Measurements from ENCODE around the gene COMMD1.
A peak's percentile ranks its signal among the peaks of the same experiment; 100 is the strongest.
"Not testable (repeated sequence)": the region's sequence is repeated elsewhere in the genome, so short reads cannot be mapped to it uniquely, and the experiment has no call there.

COMMD1 gene

DNA sequence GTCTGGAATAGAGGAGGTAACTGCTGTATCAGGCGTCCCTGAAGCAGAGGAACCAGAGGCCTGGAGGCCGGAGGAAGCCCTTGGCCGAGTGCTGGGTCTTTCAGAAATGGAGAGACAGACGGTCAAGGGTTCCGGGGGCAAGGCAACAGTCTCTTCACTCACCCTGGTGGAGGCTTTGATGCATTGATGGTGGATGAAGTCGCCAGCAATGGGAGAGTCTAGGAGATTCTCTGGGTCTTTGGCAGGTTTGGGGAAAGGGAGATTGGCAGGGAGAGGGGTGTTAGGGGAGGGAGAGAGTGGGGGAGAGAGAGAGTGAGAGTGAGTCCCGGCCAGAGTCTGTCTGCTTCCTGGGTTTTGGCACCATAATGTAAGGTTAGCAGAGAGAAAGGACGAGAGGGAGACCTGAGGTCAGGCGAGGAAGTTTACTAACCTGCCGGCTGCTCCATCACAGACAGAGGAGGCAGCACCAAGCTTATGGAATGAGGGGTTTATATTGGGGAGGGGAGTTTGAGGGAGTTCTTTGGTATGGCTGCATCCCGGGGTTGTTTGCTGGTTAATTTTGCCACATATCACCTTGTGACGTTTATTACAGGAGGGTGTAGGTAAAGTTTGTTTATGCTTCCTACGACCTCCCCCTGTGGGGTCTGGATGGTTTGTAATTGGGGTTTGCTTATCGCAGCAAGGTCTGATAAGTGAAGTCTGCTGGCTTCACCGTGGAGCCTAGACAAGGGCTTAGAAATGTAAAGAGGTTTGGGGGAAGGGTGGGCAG lies 19.6 kb downstream of the COMMD1 start:
- no peak for DNase-seq (ENCODE audit: low spot score)

DNA sequence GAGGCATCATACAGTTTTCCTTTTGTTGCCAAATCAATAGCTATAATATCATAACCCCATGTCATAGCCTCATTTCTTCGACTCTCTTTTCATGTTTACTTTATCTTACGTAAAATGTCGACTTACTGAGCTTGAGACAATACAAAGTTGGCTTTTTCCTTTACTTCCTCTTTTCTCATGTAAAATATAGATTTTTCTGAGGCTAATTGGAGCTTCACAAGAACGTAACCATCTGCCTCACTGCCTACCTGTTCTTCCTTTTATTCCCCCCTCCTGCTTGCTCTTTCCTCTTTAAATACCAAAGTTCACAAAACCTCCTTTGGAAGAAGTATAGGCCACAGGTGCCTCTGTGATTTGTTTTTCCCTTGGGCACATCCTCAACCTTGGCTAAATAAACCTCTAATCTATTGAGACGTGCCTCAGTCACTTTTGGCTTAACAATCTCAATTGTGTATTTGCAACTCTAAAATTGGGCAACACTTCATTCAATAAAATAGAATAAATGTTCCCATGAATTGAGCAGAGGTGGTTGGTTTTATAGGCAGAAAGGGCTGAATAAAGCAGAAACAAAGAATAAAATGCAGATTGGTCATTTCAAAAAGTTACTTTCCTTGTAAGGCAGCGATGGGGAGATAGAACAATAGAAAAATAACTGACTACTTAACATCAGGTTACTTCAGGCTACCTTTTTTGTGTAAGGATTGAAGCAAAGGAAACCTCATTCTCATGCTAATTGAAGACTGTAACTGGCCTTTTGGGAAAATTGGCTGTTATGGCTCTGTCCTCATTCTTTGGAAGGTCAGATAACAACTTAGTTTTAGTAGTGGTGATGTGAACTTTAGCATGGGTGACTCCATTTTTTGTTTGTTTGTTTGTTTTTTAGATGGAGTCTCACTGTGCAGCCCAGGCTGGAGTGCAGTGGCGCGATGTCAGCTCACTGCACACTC lies 21.3 kb downstream of the COMMD1 start:
- no peak for DNase-seq (ENCODE audit: low spot score)

DNA sequence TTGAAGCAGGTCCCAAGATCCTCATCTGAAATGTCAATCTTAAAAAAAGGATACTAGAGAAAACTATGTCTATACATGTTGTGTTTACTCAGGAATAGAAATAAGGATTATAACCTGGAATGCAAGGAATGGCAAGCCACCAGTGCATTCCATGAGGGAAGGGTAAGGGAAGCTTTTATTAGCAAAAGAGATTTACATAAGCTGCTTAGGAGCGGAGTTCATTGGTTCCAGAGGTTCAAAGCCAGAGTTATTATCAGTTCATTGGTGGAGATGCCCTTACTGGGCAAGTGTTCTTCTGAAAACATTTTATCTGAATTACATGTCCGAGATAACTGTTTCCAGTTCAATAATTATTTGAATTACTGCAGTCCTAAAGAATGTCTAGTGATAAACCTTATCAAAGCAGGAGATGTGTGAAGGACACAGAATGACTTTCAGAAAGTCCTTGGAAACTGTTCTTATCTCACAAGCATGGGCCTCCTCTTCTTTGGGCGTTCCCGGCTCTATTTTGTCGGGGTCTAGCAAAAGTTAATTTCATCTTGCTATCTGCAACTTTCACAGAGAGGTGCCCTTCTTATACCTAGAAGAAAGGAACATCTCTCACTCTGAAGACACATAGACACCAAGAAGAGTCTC lies 23.5 kb downstream of the COMMD1 start:
- peak; percentile 30 for DNase-seq (ENCODE audit: low spot score)

DNA sequence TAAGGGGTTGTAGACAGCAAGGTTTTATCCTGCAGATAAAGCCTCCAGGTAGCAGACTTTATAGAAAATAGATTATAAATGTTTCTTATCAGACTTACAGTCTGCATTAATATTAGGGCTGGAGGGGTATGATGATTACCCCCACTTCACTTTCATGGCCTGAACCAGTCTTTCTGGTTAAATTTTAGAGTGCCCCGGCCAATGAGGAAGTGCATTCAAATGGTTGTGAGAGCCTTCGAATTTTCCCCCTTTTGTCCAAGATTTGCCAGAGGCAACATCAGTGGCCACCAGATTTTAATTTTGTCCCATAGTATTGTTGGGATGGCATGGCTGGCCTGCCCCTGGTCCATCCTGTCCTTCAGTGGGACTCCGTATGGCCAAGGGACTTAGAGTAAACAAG lies 31.6 kb downstream of the COMMD1 start:
- DNase-seq (ENCODE audit: low spot score): no peak

DNA sequence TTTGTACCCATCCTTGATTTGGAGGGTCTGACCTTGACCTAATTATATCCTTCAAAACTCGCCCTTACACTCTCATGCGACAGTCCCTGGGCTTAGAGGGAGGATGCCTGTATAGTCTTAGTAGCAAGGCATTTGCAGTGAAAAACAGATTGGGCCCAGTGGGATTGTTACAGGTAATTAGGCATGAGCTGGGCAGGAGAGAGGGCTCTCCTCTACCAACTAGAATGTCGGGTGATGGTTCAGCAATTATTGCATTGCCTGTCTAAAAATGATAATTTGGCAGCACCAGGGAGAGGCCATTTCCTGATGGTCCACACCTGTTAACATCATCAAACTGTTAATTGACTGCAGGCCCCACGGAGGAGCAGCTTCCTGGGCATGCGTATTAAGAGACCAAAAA lies 32.4 kb downstream of the COMMD1 start:
- no peak for DNase-seq (ENCODE audit: low spot score)

DNA sequence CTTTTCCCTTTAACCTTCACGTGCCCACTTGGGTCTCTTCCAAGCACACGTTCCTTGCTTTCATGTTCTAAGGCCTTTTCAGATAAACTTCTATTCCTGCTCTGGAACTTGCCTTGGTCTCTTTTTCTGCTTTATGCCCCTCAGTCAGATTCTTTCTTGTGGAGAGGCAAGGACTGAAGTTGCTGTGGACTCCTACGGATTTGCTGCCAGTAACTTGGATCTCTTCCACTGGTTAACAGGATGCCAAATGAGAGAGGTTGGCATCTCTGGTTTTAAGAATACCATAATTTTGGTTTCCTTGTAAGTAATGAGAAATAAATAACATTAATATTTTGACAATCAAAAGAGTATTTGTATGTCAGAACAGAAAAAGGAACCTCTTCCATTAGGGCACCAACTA lies 33.0 kb downstream of the COMMD1 start:
- no peak for DNase-seq (ENCODE audit: low spot score)

DNA sequence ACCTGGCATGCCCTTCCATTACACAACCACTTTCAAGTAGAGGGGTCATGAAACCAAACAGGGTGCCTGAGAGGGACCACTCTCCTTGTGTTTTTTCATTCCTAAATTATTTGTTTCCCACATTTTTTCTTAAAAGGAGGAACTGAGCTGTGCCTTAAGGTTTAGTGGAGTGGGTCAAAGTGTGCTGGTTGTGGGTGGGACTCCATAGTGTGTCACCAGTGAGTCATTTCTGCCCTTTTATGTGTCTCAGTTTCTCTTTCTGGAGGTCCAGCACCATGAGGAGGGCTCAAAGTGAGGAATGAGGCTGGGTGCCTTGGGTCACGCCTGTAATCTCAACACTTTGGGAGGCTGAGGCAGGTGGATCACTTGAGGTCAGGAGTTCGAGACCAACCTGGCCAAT lies 37.8 kb downstream of the COMMD1 start:
- DNase-seq (ENCODE audit: low spot score): no peak

DNA sequence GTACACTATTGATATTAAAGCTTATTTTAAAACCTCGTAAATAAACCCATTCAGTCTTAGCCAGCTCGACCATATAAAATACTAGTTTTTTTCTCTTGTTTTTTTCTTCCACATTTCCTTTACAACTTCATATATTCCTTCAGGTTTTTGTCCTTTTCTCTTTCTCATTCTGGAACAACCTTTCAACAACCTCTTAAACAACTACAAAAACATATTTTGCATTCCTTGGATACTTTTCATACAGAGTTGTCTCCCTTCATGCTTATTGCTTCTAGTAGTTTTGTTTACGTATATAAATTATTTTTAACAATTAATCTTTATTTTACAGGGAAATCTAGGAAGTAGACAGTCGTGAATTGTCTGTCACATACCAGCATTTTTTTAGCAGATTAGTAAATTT lies 41.2 kb downstream of the COMMD1 start:
- no peak for DNase-seq (ENCODE audit: low spot score)

DNA sequence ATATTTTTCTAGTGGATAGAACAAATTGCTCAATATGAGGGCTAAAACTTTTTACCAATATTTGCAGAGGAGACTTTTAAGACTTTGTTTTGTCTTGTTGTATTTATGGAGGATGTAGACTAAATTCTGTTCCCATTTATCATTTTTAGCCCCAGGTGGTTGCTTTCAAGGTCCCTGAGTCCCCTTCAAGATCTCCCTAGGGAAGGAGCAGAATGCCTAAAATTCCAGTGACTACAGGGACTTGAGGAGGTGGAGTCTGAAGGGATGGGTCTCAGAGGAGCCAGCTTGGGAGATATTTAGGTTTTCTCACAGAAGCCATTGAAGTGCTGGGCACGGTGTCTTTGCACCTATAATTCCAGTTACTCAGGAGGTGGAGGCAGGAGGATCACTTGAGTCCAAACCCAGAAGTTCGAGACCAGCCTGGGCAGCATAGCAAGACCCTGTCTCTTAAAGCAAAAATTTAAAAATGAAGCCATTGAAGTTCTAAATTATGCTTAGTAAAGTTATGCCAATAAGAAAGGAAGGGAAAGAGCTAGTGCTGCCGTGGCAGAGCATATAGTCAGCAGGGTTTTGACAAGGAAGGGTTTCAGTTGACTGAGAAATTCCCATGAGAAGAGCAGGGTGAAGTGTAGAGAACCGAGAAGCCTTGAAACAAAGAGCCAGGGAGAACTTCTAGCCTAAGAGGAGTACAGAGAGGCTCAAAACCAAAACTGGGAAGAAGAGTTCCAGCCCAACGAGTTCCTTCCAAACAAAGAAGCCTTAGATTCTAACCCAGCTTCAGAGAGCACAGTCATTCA lies 43.4 kb downstream of the COMMD1 start:
- DNase-seq (ENCODE audit: low spot score): no peak

DNA sequence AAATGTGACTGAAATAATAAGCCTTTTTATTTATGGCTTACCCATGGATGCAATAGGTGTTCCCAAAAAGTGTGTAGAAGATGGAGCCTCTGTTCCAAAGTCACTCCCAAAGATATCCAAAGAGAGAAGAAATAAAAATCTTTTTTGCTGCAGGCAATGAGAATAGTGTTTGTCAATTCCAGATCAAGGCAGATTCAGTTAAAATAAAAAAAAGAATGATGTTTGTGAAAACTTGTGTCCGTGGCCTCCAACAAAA lies 43.9 kb downstream of the COMMD1 start:
- no peak for DNase-seq (ENCODE audit: low spot score)

DNA sequence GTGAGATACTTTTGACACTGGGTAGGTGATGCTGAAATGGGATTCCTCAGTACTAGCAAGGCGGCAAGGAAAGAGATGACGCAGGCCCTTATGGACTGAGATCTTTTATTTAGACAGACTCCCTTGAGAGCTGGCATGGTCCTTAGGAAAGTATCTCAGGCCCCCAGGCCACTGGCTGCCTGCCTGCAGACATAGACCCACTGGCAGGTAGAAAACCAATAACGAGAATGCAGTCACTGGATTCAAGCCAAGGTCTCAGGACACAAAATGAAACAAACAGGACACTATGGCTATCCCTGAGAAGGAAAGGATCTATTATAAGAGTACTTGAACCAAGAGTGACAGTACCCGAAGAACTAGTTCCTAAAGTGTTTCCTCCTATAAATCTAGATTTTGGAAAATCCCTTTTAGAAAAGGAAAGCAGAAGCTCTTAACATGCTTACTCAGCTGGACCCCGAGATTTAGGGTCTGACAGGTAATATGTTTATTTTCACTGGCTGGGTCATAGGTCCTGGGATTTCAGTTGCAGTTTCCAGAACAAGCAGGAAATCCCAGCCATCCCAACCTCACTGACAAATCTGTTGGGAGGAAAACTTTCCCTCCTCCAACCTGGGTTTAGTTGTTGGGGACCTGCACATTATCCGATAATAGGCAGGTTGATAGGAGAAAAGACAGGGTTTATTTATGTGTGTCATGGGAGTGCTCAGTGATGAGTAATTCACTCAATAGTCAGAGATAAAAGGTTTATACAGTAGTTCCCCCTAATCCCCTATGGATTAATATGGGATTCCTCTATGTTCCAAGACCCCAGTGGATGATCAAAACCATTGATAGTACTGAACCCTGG lies 44.5 kb downstream of the COMMD1 start:
- no peak for DNase-seq (ENCODE audit: low spot score)

DNA sequence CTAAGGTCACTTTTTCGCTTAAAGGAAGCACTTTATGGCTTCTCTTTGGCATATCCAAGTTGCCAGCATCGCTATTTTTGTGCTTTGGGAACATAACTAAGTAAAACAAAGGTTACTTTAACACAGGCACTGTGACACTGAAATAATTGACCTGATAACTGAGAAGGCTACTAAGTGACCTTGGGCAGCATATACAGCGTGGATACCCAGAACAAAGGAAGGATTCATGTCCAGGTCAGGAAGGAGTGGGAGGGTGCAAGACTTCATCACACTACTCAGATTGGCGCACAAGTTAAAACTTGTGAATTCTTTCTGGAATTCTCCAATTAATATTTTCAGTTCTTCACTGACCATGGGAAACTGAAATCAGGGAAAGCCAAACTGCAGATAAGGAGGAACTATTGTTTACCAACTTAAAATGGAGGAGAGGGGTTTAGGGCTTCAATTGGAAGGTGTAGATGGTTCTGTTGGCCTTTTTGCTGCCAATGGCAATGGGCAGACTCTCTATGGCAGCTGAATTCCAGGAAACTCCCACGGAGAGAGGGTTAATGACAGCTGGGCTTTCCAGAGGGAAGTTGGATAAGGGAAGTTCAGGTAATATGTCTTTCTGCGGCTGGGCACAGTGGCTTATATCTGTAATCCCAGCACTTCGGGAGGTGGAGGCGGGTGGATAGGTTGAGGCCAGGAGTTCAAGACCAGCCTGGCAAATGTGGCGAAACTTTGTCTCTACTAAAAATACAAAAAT lies 45.3 kb downstream of the COMMD1 start:
- DNase-seq (ENCODE audit: low spot score): no peak

DNA sequence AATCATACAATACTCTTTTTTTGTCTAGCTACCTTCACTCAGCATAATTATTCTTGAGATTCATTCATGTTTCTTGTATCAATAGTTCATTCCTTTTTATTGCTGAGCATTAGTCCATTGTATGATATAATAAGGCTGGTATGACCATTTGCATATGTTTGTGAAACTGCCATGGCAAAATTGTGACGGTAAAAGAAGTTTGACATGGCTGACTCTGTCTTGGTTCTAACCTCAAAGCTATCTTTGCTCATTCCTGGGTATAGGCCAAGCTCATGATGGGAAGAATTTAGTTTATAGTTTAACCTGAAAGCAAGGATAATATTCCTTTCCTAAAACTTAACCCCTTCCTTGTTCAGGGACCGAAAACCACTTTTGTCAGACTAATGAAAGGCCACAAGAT lies 46.4 kb downstream of the COMMD1 start:
- no peak for DNase-seq (ENCODE audit: low spot score)

DNA sequence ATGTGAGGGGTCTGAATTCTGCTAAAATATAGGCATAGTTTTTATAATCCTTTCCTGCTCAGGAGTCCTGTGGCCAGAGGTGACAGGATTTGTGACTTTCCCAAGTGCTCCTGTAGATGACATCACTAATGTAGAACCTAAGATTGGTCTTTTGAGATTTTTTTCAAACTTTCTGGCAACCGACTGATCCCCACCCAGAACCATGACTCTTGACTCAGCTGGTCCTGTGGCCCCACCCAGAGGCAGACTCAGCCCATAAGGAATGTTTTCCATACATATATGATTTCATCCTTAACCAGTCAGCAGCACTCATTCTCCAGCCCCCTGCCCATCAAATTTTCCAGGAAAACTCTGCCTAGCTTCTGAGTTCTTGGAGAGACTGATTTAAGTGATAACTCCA lies 46.8 kb downstream of the COMMD1 start:
- no peak for DNase-seq (ENCODE audit: low spot score)

DNA sequence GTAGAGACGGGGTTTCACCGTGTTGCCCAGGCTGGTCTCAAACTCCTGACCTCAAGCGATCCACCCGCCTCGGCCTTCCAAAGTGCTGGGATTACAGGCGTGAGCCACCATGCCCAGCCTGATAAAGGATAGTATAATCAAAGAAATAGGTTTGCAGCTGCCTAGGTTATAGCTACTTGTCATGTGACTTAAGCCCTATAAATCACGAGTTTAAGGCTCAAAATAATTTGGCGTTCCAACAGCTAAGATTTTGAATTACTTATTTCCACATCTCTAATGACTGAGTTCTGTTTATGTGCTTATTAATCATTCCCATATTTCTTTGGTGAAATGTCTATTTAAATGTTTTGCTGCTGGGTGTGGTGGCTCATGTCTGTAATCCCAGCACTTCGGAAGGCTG lies 49.4 kb downstream of the COMMD1 start:
- not testable (repeated sequence) for DNase-seq (ENCODE audit: low spot score)

DNA sequence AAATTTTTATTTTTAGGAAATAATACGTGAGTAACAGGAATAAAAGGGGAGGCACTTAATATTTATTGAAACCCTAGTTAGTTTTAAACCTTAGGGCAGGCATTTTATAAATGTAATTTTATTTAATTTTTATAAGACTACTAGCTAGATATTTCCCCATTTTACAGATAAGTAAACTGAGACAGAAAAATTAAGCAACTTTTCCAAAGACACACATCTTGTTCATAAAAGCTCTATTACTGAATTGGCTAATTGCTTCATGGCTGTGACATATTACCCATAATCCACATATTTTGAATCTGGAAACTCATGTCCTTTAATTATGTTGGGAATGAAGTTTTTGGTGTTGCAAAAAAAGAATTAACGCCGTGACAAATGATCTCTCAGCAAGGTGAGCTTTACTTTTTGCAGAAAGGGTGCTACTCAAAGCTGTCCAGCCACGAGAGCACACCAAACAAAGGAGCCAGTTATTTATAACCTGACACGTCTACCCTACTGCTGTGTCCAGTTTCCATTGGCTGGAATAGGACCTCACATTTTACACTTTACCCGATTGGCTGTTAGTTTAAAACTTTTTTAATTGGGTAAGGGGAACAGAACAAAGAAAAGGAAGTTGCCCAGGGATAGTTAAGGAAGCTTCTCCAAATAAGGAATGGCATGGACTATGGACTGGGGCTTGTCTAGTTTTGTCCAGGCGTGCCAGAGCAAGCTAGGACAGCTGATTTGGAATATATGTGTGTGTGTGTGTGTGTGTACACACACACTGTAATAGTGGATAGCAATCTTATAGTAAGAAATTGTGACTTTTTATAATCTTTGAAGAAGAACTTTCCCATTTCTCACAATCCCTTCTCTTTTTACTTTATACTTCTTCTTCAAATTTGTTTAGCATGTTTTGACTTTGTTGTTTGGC lies 54.2 kb downstream of the COMMD1 start:
- no peak for DNase-seq (ENCODE audit: low spot score)

DNA sequence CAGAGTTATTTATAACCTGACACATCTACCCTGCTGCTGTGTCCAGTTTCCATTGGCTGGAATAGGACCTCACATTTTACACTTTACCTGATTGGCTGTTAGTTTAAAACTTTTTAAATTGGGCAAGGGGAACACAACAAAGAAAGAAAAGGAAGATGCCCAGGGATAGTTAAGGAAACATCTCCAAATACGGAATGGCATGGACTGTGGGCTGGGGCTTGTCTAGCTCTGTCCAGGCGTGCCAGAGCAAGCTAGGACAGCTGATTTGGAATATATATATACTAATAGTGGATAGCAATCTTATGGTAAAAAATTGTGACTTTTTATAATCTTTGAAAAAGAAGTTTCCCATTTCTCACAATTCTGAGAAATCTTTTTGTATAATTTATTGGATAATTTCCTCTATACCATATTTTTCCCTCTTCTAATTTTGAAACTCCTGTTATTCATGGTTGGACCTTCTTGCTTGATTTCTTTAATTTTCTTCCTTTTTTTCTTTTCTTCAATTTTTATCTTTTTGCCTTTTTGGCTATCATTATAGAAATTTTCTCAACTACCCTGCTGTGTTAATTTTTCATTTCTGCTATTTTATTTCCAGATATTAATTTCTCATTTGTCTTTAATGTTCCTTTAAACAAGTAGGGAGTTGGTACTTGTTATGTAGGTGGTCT lies 55.9 kb downstream of the COMMD1 start:
- DNase-seq (ENCODE audit: low spot score): no peak

DNA sequence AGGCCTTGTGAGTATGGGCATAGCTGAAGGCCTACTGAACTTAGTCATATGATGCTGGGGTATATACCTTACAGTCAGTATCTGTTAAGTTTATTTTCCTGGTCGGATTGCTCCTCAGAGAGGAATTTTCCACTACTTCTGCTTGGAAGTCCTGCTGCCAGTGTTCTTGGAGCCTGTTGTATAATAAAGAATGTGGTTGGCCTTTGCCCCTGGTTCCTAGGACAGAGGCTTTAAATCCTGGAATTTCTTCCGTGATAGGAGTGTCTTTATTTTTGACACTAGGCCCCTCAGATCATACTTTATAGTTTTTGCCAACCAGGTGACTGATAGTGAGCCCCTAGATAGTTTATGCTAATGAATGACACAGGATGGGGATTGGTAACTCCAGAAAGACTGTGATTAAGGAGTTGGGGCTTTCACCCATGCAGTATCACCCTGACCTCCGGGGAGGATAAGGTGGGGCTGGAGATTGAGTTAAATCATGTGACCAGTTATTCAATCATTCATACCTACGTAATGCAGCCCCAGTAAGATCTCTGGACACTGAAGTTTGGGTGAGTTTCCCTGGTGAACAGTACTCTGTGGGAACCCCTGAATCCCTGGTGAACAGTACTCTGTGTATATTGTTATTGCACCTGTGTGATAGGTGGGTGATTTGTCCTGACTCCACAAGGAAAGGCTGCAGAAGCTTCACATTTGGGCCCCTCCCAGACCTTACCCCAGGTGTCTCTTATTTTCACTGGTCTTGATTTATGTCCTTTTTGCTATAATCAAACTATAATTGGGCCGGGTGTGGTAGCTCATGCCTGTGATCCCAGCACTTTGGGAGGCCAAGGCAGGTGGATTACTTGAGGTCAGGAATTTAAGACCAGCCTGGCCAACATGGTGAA lies 56.9 kb downstream of the COMMD1 start:
- no peak for DNase-seq (ENCODE audit: low spot score)

Measured in hematopoietic multipotent progenitor cell treated with erythropoietin and hydrocortisone succinate and interleukin-3 and kit ligand, for 15 days (in vitro differentiated cells).